B cell (primary cell): ENCODE results near the gene CCDC196.

ENCODE experiments used
- EZH2 ChIP-seq: IDR thresholded peaks from 2 replicates; pipeline ENCODE4 v1.6.1; 2012; ENCODE audit warnings: borderline replicate concordance, low read depth, mild to moderate bottlenecking, moderate library complexity, low read length; ENCODE audit not compliant: insufficient read depth, poor library complexity, severe bottlenecking
- TF ChIP-seq, protein P1 (sequence below): fragments of 200-600 bp; IDR thresholded peaks from one replicate; pipeline ENCODE4 v1.8.0; 2022; ENCODE audit warnings: antibody characterized with exemption, mild to moderate bottlenecking

DNA sequence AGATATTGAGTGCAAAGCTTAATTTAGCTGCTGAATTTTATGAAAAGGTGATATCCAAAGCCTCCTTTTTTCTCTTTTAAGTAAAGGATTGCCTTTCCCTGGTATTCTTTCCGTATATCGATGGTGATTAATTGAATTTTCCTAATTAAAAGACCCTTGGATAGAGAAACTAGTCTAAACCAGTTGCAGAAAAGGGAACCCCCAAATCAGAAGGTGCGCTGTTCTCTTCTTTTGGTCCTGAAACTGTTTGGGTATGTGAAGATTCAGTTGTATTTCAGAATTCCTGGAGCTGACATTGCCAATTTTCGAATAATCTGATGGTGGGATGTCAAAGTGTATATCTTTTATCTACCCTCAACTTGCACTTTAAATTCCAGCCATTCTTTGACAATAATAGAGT lies 23.7 kb downstream of the CCDC196 start:
- TF ChIP-seq, protein P1, sequence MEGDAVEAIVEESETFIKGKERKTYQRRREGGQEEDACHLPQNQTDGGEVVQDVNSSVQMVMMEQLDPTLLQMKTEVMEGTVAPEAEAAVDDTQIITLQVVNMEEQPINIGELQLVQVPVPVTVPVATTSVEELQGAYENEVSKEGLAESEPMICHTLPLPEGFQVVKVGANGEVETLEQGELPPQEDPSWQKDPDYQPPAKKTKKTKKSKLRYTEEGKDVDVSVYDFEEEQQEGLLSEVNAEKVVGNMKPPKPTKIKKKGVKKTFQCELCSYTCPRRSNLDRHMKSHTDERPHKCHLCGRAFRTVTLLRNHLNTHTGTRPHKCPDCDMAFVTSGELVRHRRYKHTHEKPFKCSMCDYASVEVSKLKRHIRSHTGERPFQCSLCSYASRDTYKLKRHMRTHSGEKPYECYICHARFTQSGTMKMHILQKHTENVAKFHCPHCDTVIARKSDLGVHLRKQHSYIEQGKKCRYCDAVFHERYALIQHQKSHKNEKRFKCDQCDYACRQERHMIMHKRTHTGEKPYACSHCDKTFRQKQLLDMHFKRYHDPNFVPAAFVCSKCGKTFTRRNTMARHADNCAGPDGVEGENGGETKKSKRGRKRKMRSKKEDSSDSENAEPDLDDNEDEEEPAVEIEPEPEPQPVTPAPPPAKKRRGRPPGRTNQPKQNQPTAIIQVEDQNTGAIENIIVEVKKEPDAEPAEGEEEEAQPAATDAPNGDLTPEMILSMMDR: no peak
- no peak for TF ChIP-seq EZH2
